Caki2 (cell line): ENCODE results near the gene ELMO1. TPM values are rescaled to one million over a fixed set of nuclear protein-coding genes. Genes with fewer than 3 reads are reported as not detected.

ENCODE experiments used
- DNase-seq: peaks from one replicate; pipeline ENCODE4 v3.0.0-alpha.2; 2015; ENCODE audit warnings: low read depth
- in situ Hi-C: cut with HindIII; loops from 2 replicates; pipeline ENCODE4 v1.10.0; 2016; ENCODE audit warnings: low sequenced_read_pairs, low pct_unique_long_range_greater_than_20kb, mixed read lengths
- total RNA-seq: library from RNA; depleted of rRNA; stranded (reverse); fragments of >200 nt; shearing (Covaris generic); gene quantifications from 2 replicates; pipeline ENCODE4 v1.2.3, GENCODE V29; 2014; ENCODE audit warnings: low replicate concordance

ELMO1 gene
- total RNA-seq, 1 experiment from 2014 or later: 0.03 TPM

DNA sequence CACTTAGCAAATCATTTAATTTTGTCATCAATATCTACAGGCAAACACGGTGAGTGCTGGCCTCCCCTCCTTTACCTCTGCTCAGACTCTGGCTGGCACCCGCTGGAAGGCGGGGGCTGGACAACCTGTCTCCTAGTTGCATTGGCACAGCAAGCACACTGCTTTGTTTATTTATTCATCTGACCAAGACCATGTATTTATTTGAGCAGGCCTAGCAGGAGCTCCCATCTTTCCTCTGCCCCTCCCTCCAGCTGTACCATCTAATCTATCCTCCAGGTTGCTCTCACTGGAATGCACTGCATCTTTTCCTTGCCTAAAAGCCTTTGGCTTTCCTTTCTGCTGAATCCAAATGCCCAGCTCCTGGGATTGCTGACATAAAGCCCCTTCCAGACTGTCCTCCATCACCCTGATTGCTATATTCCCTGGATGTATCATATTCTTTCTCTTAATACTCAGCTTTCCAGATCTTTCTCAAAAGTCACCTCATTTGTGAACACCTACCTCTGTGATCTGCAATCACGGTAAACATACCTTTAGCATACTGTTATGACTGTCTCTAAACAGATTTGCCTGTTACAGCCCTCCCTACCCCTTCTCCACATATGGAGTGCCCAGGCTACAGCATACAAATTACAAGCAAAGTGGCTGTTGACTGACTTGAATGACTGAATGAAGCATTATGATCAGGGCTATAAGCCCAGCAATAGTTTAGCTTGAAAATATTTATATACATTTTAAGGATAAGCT, 9.6 kb downstream of the ELMO1 start:
- in situ Hi-C loops: no loop called here
- no peak for DNase-seq

GRCh38 chr7:37435156-37435855, 13.4 kb downstream of the ELMO1 start:
- in situ Hi-C loops: no loop called here
- no peak for DNase-seq

DNA sequence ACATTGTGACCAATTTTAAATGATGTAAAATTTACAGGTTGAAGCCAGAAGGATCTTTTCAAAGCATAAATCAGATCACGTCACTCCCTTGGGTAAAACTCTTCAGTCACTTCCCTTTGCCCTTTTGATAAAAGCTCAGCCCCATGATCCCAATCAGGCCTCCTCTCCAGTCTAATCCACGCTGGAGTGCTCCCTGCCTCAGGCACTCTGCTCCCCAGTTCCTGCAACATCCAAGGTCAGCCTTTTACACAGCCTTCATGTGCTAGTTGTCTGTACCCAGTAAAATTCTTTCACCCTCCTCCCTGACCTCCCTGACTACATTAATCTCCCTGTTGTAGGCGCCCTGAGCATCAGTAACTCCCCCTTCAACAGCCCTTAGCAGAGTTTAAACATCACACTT, 14.1 kb downstream of the ELMO1 start:
- in situ Hi-C loops: no loop called here
- no peak for DNase-seq

DNA sequence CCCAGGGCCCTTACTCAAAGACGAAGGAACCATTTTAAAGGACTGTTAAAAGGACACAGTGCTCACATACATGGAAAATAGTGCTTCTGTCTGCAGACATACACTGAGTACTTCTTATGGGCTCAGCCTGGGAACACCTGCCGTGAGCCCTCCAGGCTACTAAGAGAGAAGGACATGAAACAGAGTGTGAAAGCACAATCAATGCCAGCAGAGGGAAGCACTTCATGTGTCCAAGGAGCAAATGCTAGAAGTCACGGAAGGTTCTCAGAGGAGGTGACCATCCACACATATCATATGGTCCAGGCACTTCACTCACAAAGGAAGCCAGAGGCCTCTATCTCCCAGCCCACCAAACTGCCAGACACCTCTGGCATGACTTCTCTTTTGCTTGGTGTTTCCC, 15.5 kb downstream of the ELMO1 start:
- DNase-seq: no peak
- in situ Hi-C loops: no loop called here

GRCh38 chr7:37432281-37432920, 16.3 kb downstream of the ELMO1 start:
- in situ Hi-C loops: no loop called here
- no peak for DNase-seq

DNA sequence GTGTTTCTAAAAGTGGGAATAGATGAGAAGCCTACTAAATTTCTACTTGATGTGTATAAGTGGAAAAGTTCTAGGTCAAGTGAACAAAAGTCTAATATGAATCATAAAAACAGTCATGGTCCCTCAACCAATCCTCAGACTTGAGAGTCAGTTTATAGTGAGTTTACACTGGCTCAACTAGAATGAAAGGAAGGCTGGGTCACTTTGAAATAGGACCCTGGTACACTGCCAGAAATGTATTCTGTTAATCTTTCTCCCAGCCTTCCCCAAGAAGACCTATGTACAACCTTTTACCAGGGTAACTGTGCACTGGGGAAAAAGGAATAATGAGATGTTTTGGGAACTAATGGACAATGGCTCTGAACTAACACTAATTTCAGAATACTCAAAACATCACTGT, 17.3 kb downstream of the ELMO1 start:
- no peak for DNase-seq
- in situ Hi-C loops: no loop called here

GRCh38 chr7:37430640-37431039, 18.0 kb downstream of the ELMO1 start:
- in situ Hi-C loops: no loop called here
- no peak for DNase-seq

DNA sequence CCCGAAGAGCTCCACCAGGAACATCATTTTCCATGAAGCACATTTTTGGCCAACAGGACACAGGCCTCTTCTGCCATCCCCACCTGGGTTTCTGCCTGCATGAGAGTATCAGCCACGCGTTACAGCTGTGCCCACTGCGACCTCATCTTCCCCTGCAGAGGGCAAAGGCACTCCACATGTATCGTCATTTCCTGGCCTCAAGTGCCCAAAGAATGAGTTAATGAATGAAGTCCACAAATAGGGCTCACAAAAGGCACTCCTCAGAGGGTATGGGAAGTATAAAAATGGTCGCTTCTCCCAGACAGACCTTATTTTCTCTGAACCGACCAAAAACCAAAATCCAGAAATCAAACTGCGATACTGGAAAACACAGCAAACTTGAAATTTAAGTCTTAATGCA, 18.5 kb downstream of the ELMO1 start:
- in situ Hi-C loops: no loop called here
- DNase-seq: no peak

DNA sequence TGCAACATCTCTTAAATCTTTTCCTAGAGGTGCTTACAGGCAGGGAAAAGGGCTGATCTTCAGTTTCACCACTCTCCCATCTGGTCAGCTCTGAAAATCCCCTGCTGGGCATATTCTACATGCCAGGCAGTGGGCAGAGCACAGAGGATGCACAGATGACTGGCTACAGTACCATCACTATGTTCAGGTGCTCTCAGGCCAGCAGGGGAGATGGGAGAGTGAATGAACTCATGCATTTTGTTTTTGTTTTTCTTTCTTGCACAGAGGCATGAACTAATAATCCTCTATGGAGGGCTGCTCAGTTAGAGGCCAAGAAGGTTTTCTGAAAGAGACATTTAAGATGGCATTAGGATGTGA, 19.3 kb downstream of the ELMO1 start:
- in situ Hi-C loops: no loop called here
- no peak for DNase-seq

- DNase-seq: no peak
- in situ Hi-C loops: no loop called here
Observed at GRCh38 chr7:37428681-37429434, 19.8 kb downstream of the ELMO1 start.

- no peak for DNase-seq
- in situ Hi-C loops: no loop called here
Observed at GRCh38 chr7:37427276-37427940, 21.3 kb downstream of the ELMO1 start.

DNA sequence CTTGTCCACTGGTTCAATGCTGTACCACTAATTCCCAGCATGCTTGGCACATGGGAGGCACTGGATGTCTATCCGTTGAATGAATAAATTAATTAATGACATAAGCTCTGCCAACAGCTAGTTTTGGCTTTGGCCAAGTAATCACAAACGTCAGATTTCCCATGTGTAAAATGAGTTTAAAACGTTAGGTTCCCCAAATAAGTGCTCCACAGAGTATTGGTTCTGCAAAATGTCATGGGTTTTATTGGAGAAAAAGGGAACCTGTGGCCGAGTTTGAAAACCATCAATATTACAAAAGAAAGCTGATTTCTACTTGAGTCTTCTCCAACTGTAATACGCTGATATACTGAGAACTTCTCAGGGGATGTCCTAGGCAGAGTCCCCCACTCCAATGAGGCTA, 23.2 kb downstream of the ELMO1 start:
- in situ Hi-C loops: no loop called here
- DNase-seq: no peak

- in situ Hi-C loops: no loop called here
- DNase-seq: no peak
Observed at GRCh38 chr7:37424995-37425394, 23.7 kb downstream of the ELMO1 start.

DNA sequence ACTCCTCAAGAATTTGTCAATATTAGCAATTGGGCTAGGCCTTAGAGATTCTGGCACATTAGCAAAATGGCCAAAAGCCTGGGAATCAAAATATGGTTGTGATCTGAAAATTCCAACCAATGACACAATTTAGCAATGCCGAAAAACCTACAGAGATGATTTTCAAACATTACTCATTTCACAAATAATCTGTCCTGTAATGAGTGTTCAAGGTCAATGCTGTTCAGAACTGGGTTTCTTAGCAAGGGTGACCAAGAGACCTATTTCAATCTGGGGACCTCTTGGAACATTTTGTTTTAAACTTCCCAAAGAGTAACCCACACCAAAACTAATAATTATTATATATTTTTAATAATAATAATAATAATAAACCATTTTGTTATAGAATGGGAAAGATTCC, 24.1 kb downstream of the ELMO1 start:
- no peak for DNase-seq
- in situ Hi-C loops: no loop called here

GRCh38 chr7:37421861-37422500, 26.7 kb downstream of the ELMO1 start:
- in situ Hi-C loops: no loop called here
- DNase-seq: no peak

- DNase-seq: no peak
- in situ Hi-C loops: no loop called here
Observed at GRCh38 chr7:37420946-37421695, 27.5 kb downstream of the ELMO1 start.

GRCh38 chr7:37419496-37419895, 29.2 kb downstream of the ELMO1 start:
- in situ Hi-C loops: no loop called here
- no peak for DNase-seq
